ENCODE results near the gene SLC16A2.

DNA sequence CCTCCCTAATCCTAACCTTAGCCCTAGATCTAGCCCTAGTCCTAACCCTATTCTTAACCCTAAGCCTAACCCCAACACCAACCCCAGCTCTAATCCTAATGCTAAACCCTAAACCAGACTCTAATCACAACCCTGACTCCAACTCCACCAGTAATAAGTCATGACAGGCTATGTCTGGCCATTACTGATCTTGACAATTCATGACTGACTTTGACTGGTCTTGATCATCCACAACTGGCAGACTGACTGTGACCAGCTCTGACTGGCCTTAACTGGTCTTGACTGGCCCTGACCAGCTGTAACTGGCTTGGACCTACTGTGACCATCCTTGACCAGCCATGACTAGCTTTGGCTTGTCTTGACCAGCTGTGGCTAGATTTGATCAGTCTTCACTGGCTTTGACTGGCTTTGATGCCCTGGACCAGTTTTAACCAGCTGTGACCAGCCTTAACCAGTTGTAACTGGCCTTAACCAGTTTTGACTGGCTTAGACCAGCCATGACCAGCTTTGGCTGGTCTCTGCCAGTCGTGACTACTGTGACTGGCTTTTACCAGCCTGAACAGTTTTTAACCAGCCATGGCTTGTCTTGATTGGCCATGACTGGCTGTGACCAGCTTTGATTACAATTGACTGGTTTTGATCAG is 124.7 kb downstream of the SLC16A2 start:
- TF ChIP-seq FOXJ3 (CRISPR knock-in tag; IDR thresholded peaks at IDR 0.05): no peak
- no peak for TF ChIP-seq TCF12 (IDR thresholded peaks at IDR 0.05)
- TF ChIP-seq, protein P1, sequence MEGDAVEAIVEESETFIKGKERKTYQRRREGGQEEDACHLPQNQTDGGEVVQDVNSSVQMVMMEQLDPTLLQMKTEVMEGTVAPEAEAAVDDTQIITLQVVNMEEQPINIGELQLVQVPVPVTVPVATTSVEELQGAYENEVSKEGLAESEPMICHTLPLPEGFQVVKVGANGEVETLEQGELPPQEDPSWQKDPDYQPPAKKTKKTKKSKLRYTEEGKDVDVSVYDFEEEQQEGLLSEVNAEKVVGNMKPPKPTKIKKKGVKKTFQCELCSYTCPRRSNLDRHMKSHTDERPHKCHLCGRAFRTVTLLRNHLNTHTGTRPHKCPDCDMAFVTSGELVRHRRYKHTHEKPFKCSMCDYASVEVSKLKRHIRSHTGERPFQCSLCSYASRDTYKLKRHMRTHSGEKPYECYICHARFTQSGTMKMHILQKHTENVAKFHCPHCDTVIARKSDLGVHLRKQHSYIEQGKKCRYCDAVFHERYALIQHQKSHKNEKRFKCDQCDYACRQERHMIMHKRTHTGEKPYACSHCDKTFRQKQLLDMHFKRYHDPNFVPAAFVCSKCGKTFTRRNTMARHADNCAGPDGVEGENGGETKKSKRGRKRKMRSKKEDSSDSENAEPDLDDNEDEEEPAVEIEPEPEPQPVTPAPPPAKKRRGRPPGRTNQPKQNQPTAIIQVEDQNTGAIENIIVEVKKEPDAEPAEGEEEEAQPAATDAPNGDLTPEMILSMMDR (IDR thresholded peaks at IDR 0.05): no peak
